GM23338 (cell line): ENCODE measurements around the gene ZNF773. TPM values are rescaled to one million over a fixed set of nuclear protein-coding genes. Genes with fewer than 3 reads are reported as not detected.

Experiments
- ATAC-seq: fragments of 200-7000 bp; cut with Tn5 transposase; 3 replicates; pipeline ENCODE4 v1.9.1; 2020
- DNase-seq: peaks from one replicate; pipeline ENCODE4 v3.0.0-alpha.2; 2015; ENCODE audit warnings: low spot score
- H2AFZ ChIP-seq: fragments of 200-600 bp; sonication (generic); 2 replicates; pipeline ENCODE4 v1.8.0; 2016; ENCODE audit warnings: antibody characterized with exemption, mild to moderate bottlenecking, moderate library complexity
- H3F3A ChIP-seq: fragments of 200-600 bp; sonication (generic); replicated peaks from 2 replicates; pipeline ENCODE4 v1.8.0; 2017; ENCODE audit warnings: antibody characterized with exemption, mixed run types, low read depth
- H3K27ac ChIP-seq: fragments of 200-600 bp; sonication (generic); 2 replicates; pipeline ENCODE4 v1.6.1; 2016; ENCODE audit warnings: low read depth
- H3K27me3 ChIP-seq: fragments of 200-600 bp; sonication (generic); 2 replicates; pipeline ENCODE4 v1.8.0; 2016; ENCODE audit warnings: mild to moderate bottlenecking, mixed run types, moderate library complexity; ENCODE audit not compliant: insufficient read depth
- H3K36me3 ChIP-seq: fragments of 200-600 bp; sonication (generic); 2 replicates; pipeline ENCODE4 v1.8.0; 2016; ENCODE audit warnings: mild to moderate bottlenecking; ENCODE audit not compliant: insufficient read depth
- H3K4me1 ChIP-seq: fragments of 200-600 bp; sonication (generic); 2 replicates; pipeline ENCODE4 v1.8.0; 2016; ENCODE audit warnings: mild to moderate bottlenecking, moderate library complexity; ENCODE audit not compliant: insufficient read depth
- H3K4me2 ChIP-seq: fragments of 200-600 bp; sonication (generic); 2 replicates; pipeline ENCODE4 v1.7.1; 2017; ENCODE audit warnings: mixed run types
- H3K4me3 ChIP-seq: fragments of 200-600 bp; sonication (generic); 2 replicates; pipeline ENCODE4 v1.6.1; 2016; ENCODE audit warnings: mixed run types
- H3K79me2 ChIP-seq: fragments of 200-600 bp; sonication (generic); replicated peaks from 2 replicates; pipeline ENCODE4 v1.8.0; 2017; ENCODE audit warnings: mild to moderate bottlenecking; ENCODE audit not compliant: insufficient read depth
- H3K9me2 ChIP-seq: fragments of 200-600 bp; sonication (generic); 2 replicates; pipeline ENCODE4 v1.8.0; 2017; ENCODE audit not compliant: insufficient read depth
- H4K20me1 ChIP-seq: fragments of 200-600 bp; sonication (generic); replicated peaks from 2 replicates; pipeline ENCODE4 v1.8.0; 2017; ENCODE audit warnings: mild to moderate bottlenecking; ENCODE audit not compliant: insufficient read depth
- H3K27ac Mint-ChIP-seq: 2 replicates; pipeline ENCODE4 v1.8.0; 2020; ENCODE audit warnings: inconsistent platforms, mild to moderate bottlenecking, moderate library complexity, mixed read lengths
- H3K27me3 Mint-ChIP-seq: 3 replicates; pipeline ENCODE4 v1.8.0; 2022; ENCODE audit warnings: low read depth, mild to moderate bottlenecking, moderate library complexity, mixed read lengths, inconsistent platforms; ENCODE audit not compliant: insufficient read depth, poor library complexity
- H3K36me3 Mint-ChIP-seq: 3 replicates; pipeline ENCODE4 v1.8.0; 2021; ENCODE audit warnings: low read depth, mild to moderate bottlenecking, inconsistent platforms, moderate library complexity, mixed read lengths
- H3K4me1 Mint-ChIP-seq: 3 replicates; pipeline ENCODE4 v1.8.0; 2020; ENCODE audit warnings: mild to moderate bottlenecking, inconsistent platforms, mixed read lengths
- H3K4me3 Mint-ChIP-seq: 3 replicates; pipeline ENCODE4 v1.8.0; 2021; ENCODE audit warnings: moderate library complexity, mild to moderate bottlenecking, inconsistent platforms, mixed read lengths
- H3K9me3 Mint-ChIP-seq: 3 replicates; pipeline ENCODE4 v1.8.0; 2020; ENCODE audit warnings: moderate library complexity, mild to moderate bottlenecking, inconsistent platforms, mixed read lengths
- CREB1 ChIP-seq: fragments of 250-450 bp; sonication (Bioruptor Pico); IDR thresholded peaks from 2 replicates; pipeline ENCODE4 v1.5.0; 2020; ENCODE audit warnings: low read depth, mild to moderate bottlenecking, moderate library complexity
- EZH2 ChIP-seq: fragments of 200-600 bp; sonication (generic); IDR thresholded peaks from one replicate; pipeline ENCODE4 v1.8.0; 2017; ENCODE audit warnings: antibody characterized with exemption, mild to moderate bottlenecking, low read depth; ENCODE audit not compliant: unreplicated experiment
- EZH2phosphoT487 ChIP-seq: fragments of 200-600 bp; sonication (generic); IDR thresholded peaks from one replicate; pipeline ENCODE4 v1.8.1; 2018; ENCODE audit warnings: antibody characterized with exemption; ENCODE audit not compliant: unreplicated experiment
- JUNB ChIP-seq: IDR thresholded peaks from one replicate; pipeline ENCODE4 v1.6.1; 2016; ENCODE audit warnings: antibody characterized with exemption; ENCODE audit not compliant: unreplicated experiment
- NANOG ChIP-seq: IDR thresholded peaks from 2 replicates; pipeline ENCODE4 v1.6.1; 2016; ENCODE audit warnings: antibody characterized with exemption, borderline replicate concordance
- ZNF114 ChIP-seq: fragments of 250-450 bp; sonication (Bioruptor Pico); IDR thresholded peaks from 2 replicates; pipeline ENCODE4 v1.5.0; 2020; ENCODE audit warnings: mild to moderate bottlenecking, moderate library complexity
- polyA plus RNA-seq: library from polyadenylated mRNA; unstranded; fragments of >200 nt; fragmentation: Nextera tagmentation; extraction: Ambion mirVana; gene quantifications from 2 replicates; pipeline ENCODE4 v1.2.1, GENCODE V29; 2016
- total RNA-seq: library from RNA; depleted of rRNA; stranded (reverse); fragments of >200 nt; shearing (Covaris generic); gene quantifications from 2 replicates; pipeline ENCODE4 v1.2.3, GENCODE V29; 2014
- TF ChIP-seq, protein P1 (sequence below): fragments of 250-450 bp; sonication (Bioruptor Pico); IDR thresholded peaks from 2 replicates; pipeline ENCODE4 v1.5.0; 2020; ENCODE audit warnings: mild to moderate bottlenecking, moderate library complexity
- TF ChIP-seq, protein P2 (sequence below), 2 experiments: fragments of 200-600 bp in 1 of 2; sonication (generic) in 1 of 2; conservative IDR thresholded peaks; 2 replicates each; pipeline versions ENCODE4 v1.5.1 to v1.6.1; 2016 to 2017; ENCODE audit warnings: antibody characterized with exemption in 2 of 2, low read depth in 2 of 2, mild to moderate bottlenecking in 2 of 2, moderate library complexity in 1 of 2

Gene ZNF773
- total and polyA plus RNA-seq, 2 experiments from 2014 or later = 4.1 to 12.9 TPM

DNA sequence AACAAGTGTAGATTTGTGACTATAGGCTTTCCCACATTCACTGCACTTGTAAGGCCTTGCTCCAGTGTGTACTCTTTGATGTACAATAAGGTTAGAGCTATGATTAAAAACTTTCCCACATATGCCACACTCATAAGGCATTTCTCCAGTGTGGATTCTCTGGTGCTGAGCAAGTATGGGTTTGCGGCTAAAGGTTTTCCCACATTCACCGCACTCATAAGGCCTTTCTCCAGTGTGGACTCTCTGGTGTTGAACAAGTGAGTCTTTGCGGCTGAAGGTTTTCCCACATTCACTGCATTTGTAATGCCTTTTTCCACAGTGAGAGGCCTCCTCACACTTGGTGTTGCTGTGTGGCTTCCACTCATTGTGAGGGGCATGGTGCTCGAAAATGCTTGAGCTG, 26.1 kb upstream of the ZNF773 start (continued):
- TF ChIP-seq, protein P1, sequence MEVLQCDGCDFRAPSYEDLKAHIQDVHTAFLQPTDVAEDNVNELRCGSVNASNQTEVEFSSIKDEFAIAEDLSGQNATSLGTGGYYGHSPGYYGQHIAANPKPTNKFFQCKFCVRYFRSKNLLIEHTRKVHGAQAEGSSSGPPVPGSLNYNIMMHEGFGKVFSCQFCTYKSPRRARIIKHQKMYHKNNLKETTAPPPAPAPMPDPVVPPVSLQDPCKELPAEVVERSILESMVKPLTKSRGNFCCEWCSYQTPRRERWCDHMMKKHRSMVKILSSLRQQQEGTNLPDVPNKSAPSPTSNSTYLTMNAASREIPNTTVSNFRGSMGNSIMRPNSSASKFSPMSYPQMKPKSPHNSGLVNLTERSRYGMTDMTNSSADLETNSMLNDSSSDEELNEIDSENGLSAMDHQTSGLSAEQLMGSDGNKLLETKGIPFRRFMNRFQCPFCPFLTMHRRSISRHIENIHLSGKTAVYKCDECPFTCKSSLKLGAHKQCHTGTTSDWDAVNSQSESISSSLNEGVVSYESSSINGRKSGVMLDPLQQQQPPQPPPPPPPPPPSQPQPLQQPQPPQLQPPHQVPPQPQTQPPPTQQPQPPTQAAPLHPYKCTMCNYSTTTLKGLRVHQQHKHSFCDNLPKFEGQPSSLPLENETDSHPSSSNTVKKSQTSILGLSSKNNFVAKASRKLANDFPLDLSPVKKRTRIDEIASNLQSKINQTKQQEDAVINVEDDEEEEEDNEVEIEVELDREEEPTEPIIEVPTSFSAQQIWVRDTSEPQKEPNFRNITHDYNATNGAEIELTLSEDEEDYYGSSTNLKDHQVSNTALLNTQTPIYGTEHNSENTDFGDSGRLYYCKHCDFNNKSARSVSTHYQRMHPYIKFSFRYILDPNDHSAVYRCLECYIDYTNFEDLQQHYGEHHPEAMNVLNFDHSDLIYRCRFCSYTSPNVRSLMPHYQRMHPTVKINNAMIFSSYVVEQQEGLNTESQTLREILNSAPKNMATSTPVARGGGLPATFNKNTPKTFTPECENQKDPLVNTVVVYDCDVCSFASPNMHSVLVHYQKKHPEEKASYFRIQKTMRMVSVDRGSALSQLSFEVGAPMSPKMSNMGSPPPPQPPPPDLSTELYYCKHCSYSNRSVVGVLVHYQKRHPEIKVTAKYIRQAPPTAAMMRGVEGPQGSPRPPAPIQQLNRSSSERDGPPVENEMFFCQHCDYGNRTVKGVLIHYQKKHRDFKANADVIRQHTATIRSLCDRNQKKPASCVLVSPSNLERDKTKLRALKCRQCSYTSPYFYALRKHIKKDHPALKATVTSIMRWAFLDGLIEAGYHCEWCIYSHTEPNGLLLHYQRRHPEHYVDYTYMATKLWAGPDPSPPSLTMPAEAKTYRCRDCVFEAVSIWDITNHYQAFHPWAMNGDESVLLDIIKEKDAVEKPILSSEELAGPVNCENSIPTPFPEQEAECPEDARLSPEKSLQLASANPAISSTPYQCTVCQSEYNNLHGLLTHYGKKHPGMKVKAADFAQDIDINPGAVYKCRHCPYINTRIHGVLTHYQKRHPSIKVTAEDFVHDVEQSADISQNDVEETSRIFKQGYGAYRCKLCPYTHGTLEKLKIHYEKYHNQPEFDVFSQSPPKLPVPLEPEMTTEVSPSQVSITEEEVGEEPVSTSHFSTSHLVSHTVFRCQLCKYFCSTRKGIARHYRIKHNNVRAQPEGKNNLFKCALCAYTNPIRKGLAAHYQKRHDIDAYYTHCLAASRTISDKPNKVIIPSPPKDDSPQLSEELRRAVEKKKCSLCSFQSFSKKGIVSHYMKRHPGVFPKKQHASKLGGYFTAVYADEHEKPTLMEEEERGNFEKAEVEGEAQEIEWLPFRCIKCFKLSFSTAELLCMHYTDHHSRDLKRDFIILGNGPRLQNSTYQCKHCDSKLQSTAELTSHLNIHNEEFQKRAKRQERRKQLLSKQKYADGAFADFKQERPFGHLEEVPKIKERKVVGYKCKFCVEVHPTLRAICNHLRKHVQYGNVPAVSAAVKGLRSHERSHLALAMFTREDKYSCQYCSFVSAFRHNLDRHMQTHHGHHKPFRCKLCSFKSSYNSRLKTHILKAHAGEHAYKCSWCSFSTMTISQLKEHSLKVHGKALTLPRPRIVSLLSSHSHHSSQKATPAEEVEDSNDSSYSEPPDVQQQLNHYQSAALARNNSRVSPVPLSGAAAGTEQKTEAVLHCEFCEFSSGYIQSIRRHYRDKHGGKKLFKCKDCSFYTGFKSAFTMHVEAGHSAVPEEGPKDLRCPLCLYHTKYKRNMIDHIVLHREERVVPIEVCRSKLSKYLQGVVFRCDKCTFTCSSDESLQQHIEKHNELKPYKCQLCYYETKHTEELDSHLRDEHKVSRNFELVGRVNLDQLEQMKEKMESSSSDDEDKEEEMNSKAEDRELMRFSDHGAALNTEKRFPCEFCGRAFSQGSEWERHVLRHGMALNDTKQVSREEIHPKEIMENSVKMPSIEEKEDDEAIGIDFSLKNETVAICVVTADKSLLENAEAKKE (CRISPR knock-in tag) = no peak
- no peak for TF ChIP-seq CREB1
- TF ChIP-seq NANOG = no peak
- no peak for TF ChIP-seq EZH2
- TF ChIP-seq EZH2phosphoT487 = no peak
- TF ChIP-seq, protein P2, sequence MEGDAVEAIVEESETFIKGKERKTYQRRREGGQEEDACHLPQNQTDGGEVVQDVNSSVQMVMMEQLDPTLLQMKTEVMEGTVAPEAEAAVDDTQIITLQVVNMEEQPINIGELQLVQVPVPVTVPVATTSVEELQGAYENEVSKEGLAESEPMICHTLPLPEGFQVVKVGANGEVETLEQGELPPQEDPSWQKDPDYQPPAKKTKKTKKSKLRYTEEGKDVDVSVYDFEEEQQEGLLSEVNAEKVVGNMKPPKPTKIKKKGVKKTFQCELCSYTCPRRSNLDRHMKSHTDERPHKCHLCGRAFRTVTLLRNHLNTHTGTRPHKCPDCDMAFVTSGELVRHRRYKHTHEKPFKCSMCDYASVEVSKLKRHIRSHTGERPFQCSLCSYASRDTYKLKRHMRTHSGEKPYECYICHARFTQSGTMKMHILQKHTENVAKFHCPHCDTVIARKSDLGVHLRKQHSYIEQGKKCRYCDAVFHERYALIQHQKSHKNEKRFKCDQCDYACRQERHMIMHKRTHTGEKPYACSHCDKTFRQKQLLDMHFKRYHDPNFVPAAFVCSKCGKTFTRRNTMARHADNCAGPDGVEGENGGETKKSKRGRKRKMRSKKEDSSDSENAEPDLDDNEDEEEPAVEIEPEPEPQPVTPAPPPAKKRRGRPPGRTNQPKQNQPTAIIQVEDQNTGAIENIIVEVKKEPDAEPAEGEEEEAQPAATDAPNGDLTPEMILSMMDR (conservative IDR thresholded peaks at IDR 0.05; ENCODE audit: low read depth in 2 of 2) = no peak

DNA sequence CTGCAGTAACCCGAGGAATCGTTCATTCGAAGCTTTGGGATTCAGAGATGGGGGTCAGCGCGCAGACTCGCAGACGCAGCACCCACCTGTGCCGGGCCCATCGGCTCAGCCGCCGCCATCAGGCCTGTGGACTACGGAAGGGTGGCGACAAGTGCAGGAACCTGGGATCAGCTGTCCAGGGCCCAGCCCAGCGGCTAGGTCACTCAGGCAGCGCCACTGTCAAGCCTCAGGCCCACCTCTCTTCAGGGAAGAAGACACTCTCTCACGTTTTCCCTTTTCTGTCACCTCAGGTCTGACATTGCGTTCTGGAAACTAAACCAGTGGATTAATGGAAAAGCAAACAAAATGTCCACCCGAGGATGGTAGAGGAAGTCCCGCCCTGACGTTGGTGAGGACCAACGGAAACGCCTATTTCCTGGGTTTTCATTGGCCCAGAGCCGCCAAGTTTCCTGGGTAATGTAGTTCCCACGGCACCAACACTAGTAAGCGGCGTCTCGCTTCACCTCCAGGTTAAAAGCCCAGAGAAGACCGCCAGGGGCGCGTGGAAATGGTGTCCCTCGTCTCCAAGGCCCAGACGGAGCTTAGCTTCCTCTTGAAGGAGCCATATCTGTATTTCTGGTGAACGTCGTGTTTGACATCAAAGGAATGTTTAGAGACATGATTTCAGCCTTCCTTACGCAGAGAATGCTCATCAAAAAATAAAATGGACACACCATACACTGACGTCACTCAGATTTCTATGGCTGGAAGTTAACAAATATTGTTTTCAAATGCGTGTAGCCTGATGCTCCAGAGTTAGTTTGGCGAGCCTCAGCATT, 22.3 kb upstream of the ZNF773 start, which contains the start of gene ZNF772:
ZNF772 (minus strand) TSS at position 376 of the 818 bp plus-strand sequence; CDS start at position 119, 257 bp downstream.
- H3K79me2 ChIP-seq = peaks cover 28% of the 10 kb centered on the region
- peaks cover 7% of the 10 kb centered on the region for H3K4me1 Mint-ChIP-seq
- H3K9me3 Mint-ChIP-seq = peaks cover 79% of the 10 kb centered on the region
- peaks cover 56% of the 10 kb centered on the region for H3K36me3 Mint-ChIP-seq
- peak within 1 kb of the TSS; percentile 67 for H3K4me3 ChIP-seq
- H3K27me3 Mint-ChIP-seq = peaks cover 9% of the 10 kb centered on the region
- peak within 1 kb of the TSS; percentile 96 for H3K4me2 ChIP-seq
- H4K20me1 ChIP-seq = no peaks in the 10 kb centered on the region
- peaks cover 8% of the 10 kb centered on the region; the same call in 1 of the 2 replicates for H3K27me3 ChIP-seq
- peak; percentile 99 for DNase-seq
- H3K9me2 ChIP-seq = peaks cover 23% of the 10 kb centered on the region
- peak; percentile 100 for ATAC-seq
- H3K4me1 ChIP-seq = peaks cover 4% of the 10 kb centered on the region; the same call in 1 of the 2 replicates
- H3K27ac Mint-ChIP-seq = peak within 1 kb of the TSS; percentile 71; the same call in 1 of the 2 replicates
- peak within 1 kb of the TSS; percentile 93 for H2AFZ ChIP-seq
- peaks cover 25% of the 10 kb centered on the region for H3K36me3 ChIP-seq
- H3K27ac ChIP-seq = no peak within 1 kb of the TSS
- H3K4me3 Mint-ChIP-seq = peak within 1 kb of the TSS; percentile 91
- no peaks in the 10 kb centered on the region for H3F3A ChIP-seq
- TF ChIP-seq ZNF114 (no peak), EZH2phosphoT487 (no peak), JUNB (no peak), CREB1 (peak; percentile 67), EZH2 (no peak)
- TF ChIP-seq, protein P2 (conservative IDR thresholded peaks at IDR 0.05; ENCODE audit: low read depth in 2 of 2) = peak; percentile 68 to 79
